Adipocyte (in vitro differentiated cells): ENCODE results near the gene TUBGCP3.
"Not testable (repeated sequence)": the region's sequence is repeated elsewhere in the genome, so short reads cannot be mapped to it uniquely, and the experiment has no call there.

Experiments used
- DNase-seq: peaks from one replicate; pipeline ENCODE4 v3.0.0-alpha.2; 2015; ENCODE audit warnings: low read depth
- H3K27me3 ChIP-seq: replicated peaks from 2 replicates; pipeline ENCODE4 v1.7.0; 2013; ENCODE audit warnings: mild to moderate bottlenecking, low read length, moderate library complexity; ENCODE audit not compliant: control insufficient read depth, insufficient read depth
- H3K36me3 ChIP-seq: 2 replicates; pipeline ENCODE4 v1.7.0; 2013; ENCODE audit warnings: low read length, mild to moderate bottlenecking, moderate library complexity; ENCODE audit not compliant: control insufficient read depth, insufficient read depth, severe bottlenecking
- H3K4me1 ChIP-seq: 2 replicates; pipeline ENCODE4 v1.7.0; 2013; ENCODE audit warnings: mild to moderate bottlenecking, low read length, moderate library complexity; ENCODE audit not compliant: control insufficient read depth, insufficient read depth
- H3K4me3 ChIP-seq: 2 replicates; pipeline ENCODE4 v1.7.0; 2013; ENCODE audit warnings: mild to moderate bottlenecking, low read length, moderate library complexity
- H3K9ac ChIP-seq: 2 replicates; pipeline ENCODE4 v1.7.0; 2013; ENCODE audit warnings: mild to moderate bottlenecking, low read length, moderate library complexity
- H3K9me3 ChIP-seq: 2 replicates; pipeline ENCODE4 v1.7.0; 2013; ENCODE audit warnings: mild to moderate bottlenecking, low read length, moderate library complexity; ENCODE audit not compliant: control insufficient read depth

Gene TUBGCP3

DNA sequence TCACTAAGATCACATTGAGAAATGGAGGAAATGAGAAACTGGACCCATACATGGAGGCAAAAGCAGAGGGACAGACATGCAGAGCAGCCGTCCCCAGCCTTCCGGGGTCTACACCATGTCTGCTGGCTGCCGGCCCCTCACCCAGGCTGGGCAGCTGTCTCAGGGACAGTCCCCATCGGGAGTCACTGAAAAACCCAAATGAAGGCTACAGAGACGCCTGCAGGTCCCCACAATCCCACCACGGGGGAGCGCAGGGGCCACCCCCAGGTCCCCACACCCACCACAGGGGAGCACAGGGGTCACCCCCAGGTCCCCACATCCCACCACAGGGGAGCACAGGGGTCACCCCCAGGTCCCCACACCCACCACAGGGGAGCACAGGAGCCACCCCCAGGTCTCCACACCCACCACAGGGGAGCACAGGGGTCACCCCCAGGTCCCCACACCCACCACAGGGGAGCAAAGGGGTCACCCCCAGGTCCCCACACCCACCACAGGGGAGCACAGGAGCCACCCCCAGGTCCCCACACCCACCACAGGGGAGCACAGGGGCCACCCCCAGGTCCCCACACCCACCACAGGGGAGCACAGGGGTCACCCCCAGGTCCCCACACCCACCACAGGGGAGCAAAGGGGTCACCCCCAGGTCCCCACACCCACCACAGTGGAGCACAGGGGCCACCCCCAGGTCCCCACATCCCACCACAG, 99.5 kb downstream of the TUBGCP3 start:
- H3K4me3 ChIP-seq, H3K9ac ChIP-seq, DNase-seq, H3K27me3 ChIP-seq, H3K4me1 ChIP-seq, H3K9me3 ChIP-seq: not testable (repeated sequence)
- H3K36me3 ChIP-seq: peaks cover 15% of the 10 kb centered on the region

DNA sequence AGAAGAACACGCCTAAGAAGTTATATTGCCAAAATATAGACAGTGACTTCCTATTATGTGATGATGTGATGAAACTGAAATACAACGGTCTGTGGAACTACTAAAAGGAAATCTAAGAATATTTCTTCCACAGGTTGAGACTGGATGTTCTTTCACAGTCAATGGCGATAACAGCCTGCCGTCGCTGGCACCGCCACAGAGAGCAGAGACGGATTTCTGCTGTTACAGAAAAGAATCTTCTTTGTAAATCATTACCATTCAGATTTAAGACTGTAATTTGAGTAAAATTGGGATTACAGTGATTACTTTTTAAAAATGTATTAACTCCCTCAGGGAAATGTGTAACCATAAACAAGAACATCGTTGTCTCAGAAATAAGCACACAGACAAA, 100.8 kb downstream of the TUBGCP3 start:
- no peak overlapping the region for H3K4me3 ChIP-seq
- no peak for DNase-seq
- H3K36me3 ChIP-seq: peaks cover 15% of the 10 kb centered on the region
- no peaks in the 10 kb centered on the region for H3K27me3 ChIP-seq
- H3K4me1 ChIP-seq: no peaks in the 10 kb centered on the region
- H3K9ac ChIP-seq: no peak overlapping the region
- no peaks in the 10 kb centered on the region for H3K9me3 ChIP-seq

DNA sequence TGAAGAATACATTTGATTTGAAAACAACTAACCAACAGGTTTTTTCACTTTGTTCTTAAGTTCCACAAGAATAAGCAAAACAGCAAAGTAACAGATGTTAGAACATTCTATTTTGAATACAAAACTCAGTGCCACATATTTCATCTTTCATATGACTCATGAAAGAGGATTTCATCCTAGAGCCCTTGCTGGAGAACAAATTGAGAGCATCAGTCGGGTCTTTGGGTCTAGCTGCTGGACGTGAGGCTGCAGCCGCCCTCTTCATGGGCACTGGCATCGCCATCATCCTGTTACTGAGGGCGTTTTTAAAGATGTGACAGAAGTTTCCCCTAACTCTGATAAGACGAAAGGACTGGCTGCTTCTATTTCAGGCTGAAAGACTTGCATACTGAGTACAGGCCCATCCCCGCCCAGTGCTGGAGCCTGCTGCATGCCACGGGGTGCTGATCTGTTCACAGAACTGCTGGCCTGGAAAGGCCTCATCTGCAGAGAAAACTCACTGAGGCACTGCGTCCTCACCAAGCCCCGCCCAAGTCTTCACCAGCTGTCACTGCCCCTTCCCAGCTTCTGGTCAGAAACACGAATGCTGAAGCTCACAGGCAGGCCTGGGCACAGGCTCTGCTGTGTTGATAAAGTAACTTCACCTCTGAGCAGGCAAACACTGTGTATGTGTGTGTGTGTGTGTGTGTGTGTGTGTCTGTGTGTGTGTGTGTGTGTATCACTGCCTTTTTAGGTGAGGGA, 101.4 kb downstream of the TUBGCP3 start:
- peaks cover 15% of the 10 kb centered on the region for H3K36me3 ChIP-seq
- peak; percentile 19 for DNase-seq
- H3K4me1 ChIP-seq: no peaks in the 10 kb centered on the region
- no peaks in the 10 kb centered on the region for H3K9me3 ChIP-seq
- H3K27me3 ChIP-seq: no peaks in the 10 kb centered on the region
- H3K9ac ChIP-seq: no peak overlapping the region
- H3K4me3 ChIP-seq: no peak overlapping the region

DNA sequence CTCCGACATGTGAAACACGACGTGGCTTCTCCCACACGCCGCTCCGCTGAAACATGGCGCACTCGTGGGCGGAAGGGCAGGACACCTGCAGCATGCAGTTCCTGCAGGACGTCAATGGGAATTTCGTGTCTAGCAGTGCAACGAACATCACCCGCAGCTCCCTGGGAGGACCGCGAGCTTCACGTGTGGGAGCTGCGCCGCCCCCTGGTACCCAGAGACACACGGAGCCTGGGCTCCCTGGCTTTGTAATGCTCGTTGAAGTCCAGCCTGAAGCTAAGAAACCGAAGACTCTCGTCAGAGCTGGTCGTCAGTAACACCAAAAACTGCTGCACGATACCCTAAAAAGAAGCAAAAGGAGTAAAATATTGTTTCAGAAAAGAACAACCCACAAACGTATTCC, 102.1 kb downstream of the TUBGCP3 start:
- not testable (repeated sequence) for H3K4me3 ChIP-seq, H3K9me3 ChIP-seq, H3K27me3 ChIP-seq, DNase-seq, H3K4me1 ChIP-seq, H3K9ac ChIP-seq
- H3K36me3 ChIP-seq: peaks cover 15% of the 10 kb centered on the region

DNA sequence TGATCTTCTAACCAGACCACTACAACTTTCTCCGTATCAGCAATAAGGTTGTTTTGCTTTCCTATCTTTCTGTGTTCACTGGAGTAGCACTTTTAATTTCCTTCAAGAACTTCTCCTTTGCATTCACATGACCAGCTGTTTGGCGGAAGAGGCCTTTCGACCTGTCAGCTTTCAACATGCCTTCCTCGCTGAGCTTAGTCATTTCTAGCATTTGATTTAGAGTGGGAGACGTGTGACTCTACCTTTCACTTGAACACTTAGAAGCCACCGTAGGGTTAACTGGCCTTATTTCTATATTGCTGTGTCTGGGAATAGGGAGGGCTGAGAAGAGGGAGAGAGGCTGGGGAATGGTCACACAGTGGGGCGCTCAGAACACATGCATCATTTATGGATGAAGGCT, 104.7 kb downstream of the TUBGCP3 start:
- no peak for DNase-seq
- Histone ChIP-seq H3K36me3 (peaks cover 12% of the 10 kb centered on the region), H3K9me3 (no peaks in the 10 kb centered on the region), H3K4me1 (no peaks in the 10 kb centered on the region), H3K27me3 (no peaks in the 10 kb centered on the region), H3K4me3 (no peak overlapping the region), H3K9ac (no peak overlapping the region)

DNA sequence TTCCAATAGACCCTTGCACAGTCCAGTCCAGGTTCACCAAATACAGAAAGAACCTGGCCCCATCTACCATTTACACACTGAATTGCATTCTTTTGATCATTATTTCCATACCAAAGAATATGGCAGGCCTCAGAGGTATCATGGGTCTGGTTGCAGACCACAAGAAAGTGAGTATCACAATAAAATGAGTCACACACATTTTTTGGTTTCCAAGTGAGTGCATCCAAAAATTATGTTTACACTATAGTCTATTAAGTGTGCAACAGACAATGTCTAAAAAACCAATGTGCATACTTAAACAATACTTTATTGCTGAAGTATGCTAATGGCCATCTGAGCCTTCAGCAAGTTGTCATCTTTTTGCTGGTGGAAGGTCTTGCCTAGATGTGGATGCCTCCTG, 106.5 kb downstream of the TUBGCP3 start:
- Histone ChIP-seq H3K4me3 (no peak overlapping the region), H3K9me3 (no peaks in the 10 kb centered on the region), H3K4me1 (no peaks in the 10 kb centered on the region), H3K27me3 (no peaks in the 10 kb centered on the region), H3K9ac (no peak overlapping the region), H3K36me3 (peaks cover 8% of the 10 kb centered on the region)
- DNase-seq: no peak

DNA sequence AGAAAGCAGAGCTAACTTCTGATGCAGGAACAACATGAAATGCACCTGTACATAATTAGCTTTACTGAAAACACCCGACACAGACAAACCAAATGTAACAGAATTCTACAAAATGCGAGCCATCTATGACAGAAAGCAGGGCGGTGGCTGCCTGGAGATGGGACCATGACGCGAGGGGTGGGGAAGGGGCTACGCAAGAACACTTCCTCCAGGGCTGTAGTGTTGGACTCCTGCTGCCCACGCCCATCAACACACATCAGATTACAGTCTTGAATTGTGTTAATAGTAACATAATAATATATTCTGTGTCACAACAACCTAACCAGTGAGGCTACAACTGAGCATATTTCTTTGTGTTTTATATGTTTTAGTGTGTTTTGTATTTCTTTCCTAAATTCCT, 108.6 kb downstream of the TUBGCP3 start:
- H3K4me3 ChIP-seq: no peak overlapping the region
- no peaks in the 10 kb centered on the region for H3K36me3 ChIP-seq
- no peaks in the 10 kb centered on the region for H3K4me1 ChIP-seq
- H3K27me3 ChIP-seq: no peaks in the 10 kb centered on the region
- DNase-seq: no peak
- H3K9me3 ChIP-seq: no peaks in the 10 kb centered on the region
- no peak overlapping the region for H3K9ac ChIP-seq

DNA sequence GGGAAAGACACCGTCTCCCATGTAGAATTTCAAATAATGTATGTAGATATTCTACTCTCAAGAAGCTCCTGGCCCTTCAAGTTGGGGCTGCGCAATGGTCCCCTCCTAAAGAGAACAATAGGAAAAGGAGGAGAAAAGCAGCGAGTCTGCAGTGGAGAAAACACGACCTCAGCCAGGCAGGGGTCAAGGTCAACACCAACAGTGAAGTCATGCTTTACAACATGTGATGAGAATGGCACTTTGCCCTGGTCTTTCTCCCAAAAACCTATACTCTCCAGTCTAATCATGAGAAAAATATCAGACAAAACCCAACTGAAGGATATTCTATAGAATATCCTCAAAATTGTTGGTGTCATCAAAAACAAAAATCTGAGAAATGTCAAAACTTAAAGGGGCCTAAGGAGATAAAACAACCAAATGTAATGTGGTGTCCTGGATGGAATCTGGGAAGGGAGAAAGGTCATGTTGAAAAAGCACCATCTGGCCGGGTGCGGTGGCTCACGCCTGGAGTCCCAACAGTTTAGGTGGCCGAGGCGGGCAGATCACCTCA, 110.8 kb downstream of the TUBGCP3 start:
- Histone ChIP-seq H3K36me3 (no peaks in the 10 kb centered on the region), H3K4me3 (no peak overlapping the region), H3K9me3 (no peaks in the 10 kb centered on the region), H3K4me1 (no peaks in the 10 kb centered on the region), H3K9ac (no peak overlapping the region), H3K27me3 (no peaks in the 10 kb centered on the region)
- DNase-seq: no peak

DNA sequence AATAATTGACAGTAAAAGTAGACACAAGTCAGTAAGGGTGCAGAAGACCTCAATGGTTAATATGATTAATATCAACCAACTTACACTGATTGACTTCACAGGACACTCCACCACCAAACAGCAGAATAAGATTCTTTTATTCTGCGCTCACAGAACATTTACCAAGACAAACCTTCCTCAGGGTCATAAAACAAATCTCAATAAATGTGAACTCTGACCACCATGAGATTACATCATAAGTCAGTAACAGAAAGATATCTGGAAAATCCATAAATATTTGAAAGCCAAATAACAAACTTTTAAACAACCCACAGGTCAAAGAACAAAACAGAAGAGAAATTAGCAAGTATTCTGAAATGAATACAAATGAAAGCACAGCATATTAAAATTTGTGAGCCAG, 112.1 kb downstream of the TUBGCP3 start:
- DNase-seq: no peak
- Histone ChIP-seq H3K36me3 (no peaks in the 10 kb centered on the region), H3K4me1 (no peaks in the 10 kb centered on the region), H3K9ac (no peak overlapping the region), H3K9me3 (no peaks in the 10 kb centered on the region), H3K4me3 (no peak overlapping the region), H3K27me3 (no peaks in the 10 kb centered on the region)

DNA sequence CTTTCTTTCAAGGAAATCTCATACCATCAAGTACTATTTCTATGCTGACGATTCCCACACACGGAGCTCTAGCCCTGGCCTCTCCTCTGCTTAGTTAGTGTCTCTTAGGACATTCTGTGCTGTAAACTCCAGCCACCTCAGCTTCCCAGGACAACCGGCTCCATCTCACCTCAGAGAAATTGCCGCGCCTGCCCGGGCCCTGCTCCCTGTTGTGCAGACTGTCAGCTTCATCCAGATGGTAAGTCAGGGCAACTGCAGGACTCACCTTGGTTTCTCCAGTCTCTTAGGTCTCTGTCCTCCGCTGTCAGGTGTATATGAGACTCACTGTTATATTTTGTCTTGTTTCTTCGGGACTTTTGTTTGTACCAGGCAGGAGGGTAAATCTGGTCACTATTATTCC, 113.1 kb downstream of the TUBGCP3 start:
- no peaks in the 10 kb centered on the region for H3K36me3 ChIP-seq
- H3K9ac ChIP-seq: no peak overlapping the region
- no peak overlapping the region for H3K4me3 ChIP-seq
- no peaks in the 10 kb centered on the region for H3K9me3 ChIP-seq
- no peak for DNase-seq
- no peaks in the 10 kb centered on the region for H3K27me3 ChIP-seq
- no peaks in the 10 kb centered on the region for H3K4me1 ChIP-seq

DNA sequence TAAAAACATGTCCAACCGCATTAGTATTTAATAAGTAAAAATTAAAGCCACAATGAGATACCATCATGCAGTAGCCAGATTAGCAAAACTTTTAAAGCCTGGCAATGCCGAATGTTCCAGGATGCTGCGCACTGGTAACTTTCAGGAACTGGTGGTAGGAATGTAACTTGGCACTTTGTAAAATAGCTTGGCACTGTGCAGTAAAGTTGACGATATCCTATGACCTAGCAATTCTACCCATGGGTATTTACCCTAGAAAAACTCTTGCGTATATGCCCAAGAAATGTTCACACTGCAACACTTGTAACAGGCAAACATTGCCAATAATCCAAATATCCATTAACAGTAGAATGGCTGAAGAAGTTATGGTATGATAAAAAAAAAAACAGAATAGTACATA, 114.1 kb downstream of the TUBGCP3 start:
- no peaks in the 10 kb centered on the region for H3K36me3 ChIP-seq
- no peaks in the 10 kb centered on the region for H3K9me3 ChIP-seq
- H3K9ac ChIP-seq: no peak overlapping the region
- DNase-seq: no peak
- no peak overlapping the region for H3K4me3 ChIP-seq
- H3K4me1 ChIP-seq: no peaks in the 10 kb centered on the region
- H3K27me3 ChIP-seq: no peaks in the 10 kb centered on the region
